Right cardiac atrium (tissue), 5 donors: ENCODE results near the gene ADAM11. TPM values are rescaled to one million over a fixed set of nuclear protein-coding genes. Genes with fewer than 3 reads are reported as not detected.

ENCODE experiments used
- ATAC-seq, 2 donors: fragments of 200-7000 bp; cut with Tn5 transposase; one replicate each; pipeline versions ENCODE4 v1.8.0 to v1.9.1; 2020; ENCODE audit warnings: moderate library complexity in 2 of 2, mild to moderate bottlenecking in 1 of 2
- DNase-seq, 3 donors: peaks; one replicate each; pipeline ENCODE4 v3.0.0-alpha.2; 2020
- H3K27ac ChIP-seq: one replicate; pipeline ENCODE4 v1.5.1; 2013; ENCODE audit warnings: mild to moderate bottlenecking, low read length, control low read depth, moderate library complexity
- H3K27me3 ChIP-seq: one replicate; pipeline ENCODE4 v1.6.1; 2013; ENCODE audit not compliant: control insufficient read depth, insufficient read depth
- H3K4me1 ChIP-seq: one replicate; pipeline ENCODE4 v1.6.1; 2013; ENCODE audit warnings: low read length; ENCODE audit not compliant: control insufficient read depth, insufficient read depth
- H3K4me3 ChIP-seq: one replicate; pipeline ENCODE4 v1.5.1; 2013; ENCODE audit warnings: low read length, control low read depth
- H3K9me3 ChIP-seq: one replicate; pipeline ENCODE4 v1.6.1; 2013; ENCODE audit warnings: low read length; ENCODE audit not compliant: control insufficient read depth
- WGBS: extraction: QIAGEN DNeasy Blood & Tissue Kit; methylation state at CpG from one replicate; pipeline ENCODE4 v1.1.7; 2013; 5-methylcytosine and 5-hydroxymethylcytosine counted together
- intact Hi-C, 4 donors: fragments of 100-400 bp; cut with DNase I; formaldehyde crosslinking; loops; one replicate each; pipeline versions ENCODE4 v1.11.0 to v1.14.0; 2022 to 2023
- polyA plus RNA-seq: library from polyadenylated mRNA; stranded (reverse); fragments of 200-250 nt; gene quantifications from one replicate; pipeline ENCODE4 v1.2.3, GENCODE V29; 2013
- total RNA-seq, 4 donors: library from RNA; stranded (reverse); fragmentation: NEBNext Ultra II Directional; extraction: Animal tissue kit (Norgen Biotek cat#: 25700); gene quantifications; one replicate each; pipeline ENCODE4 v1.2.1, GENCODE V29; 2021
- donor health status: healthy with polysubstance abuse.
- donor health status: DM: no; HTN: yes; CAD: no.
- donor health status: DM: no; HTN: no; CAD: no.
- donor health status: DM: no; HTN: yes; CAD: no; lungs with severe emphysema.
- donor health status: DM: yes; HTN: yes; CAD: no.

The ADAM11 gene
- total and polyA plus RNA-seq, 5 donors, result 9.5 to 43.3 (median 31.3) TPM

DNA sequence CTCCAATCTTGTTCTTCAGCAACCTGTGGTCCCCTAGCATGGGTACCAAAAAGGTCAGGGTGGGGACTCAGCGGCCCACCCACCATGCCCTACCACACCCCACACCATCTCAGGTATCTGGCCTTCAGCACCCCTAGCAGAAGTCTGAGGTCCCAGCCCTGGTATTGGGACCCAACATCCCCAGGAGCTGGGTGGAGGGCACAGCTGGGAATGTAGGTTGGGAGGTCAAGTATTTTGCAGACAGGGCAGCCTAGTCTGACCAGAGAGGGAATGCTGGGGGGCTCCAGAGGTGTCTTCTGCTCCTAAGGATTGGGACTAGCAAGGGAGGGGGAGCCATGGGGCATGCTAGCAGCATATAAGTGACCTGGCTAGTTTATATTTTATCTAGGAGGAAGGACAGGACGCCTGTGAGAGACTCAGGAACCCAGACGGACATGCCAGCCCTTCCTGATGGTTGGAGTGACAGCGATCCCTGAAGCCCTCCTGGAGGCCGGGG lies 822 bp upstream of the ADAM11 start:
- H3K27ac ChIP-seq, result peak overlapping the region; percentile 32
- H3K27me3 ChIP-seq, result no peaks in the 10 kb centered on the region
- H3K4me3 ChIP-seq, result no peak overlapping the region
- intact Hi-C loops, result no loop called here
- H3K4me1 ChIP-seq, result no peaks in the 10 kb centered on the region
- DNase-seq (no peak), ATAC-seq (peak; percentile 5 to 7)
- no peaks in the 10 kb centered on the region for H3K9me3 ChIP-seq
- 39% methylated on average over 5 of the region's 5 CpGs for WGBS

DNA sequence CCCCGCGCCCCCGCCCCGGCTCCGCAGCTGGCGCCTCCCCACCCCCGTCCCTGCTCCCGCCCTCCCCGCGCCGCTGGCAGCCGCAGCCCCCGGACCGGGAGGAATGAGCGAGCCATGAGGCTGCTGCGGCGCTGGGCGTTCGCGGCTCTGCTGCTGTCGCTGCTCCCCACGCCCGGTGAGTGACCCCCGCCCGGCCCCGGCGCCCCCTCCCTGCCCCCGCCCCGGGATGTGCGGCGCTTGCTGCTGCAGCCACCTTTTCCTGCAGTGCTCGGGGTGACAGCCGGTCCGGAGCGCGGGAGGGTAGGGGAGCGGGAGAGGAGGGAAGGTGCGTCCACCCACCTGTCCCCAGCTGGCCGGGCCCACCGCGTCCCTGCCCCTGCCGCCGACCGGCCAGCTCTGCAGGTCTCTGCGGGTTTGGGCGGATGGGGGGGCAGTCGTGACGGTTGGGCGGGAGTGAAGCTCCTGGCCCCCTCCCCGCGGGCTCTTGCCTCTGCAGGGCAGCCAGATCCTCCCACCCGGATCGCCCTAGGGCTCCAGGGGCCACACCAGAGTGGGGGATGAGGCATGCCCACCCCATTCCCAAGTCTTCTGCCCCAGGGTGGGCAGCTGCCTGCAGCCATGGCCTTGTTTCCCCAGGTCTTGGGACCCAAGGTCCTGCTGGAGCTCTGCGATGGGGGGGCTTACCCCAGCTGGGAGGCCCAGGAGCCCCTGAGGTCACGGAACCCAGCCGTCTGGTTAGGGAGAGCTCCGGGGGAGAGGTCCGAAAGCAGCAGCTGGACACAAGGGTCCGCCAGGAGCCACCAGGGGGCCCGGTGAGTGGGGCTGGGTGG lies 513 bp downstream of the ADAM11 start:
- peak in 1 of 2 donors; percentile 2 for ATAC-seq
- peak in 1 of 3 donors; percentile 63 for DNase-seq
- H3K4me3 ChIP-seq, result peak overlapping the region; percentile 69

DNA sequence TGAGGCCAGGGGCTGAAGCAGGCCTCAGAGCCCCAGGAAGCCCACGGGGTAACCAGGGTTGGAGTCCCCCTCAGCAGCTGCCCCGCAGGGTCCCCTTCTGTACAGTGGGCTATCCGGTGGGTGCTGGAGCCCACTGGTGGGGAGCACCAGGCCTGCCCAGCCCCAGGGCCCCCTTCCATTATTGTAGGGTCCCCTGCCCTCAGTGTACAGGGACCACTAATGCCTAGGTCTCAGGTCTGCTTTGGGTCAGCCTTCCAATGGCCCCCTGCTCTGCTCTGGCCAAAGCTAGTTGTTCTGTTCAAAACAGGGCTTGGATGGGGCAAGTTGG lies 1.1 kb downstream of the ADAM11 start:
- Histone ChIP-seq H3K9me3 (no peaks in the 10 kb centered on the region), H3K4me1 (no peaks in the 10 kb centered on the region), H3K4me3 (peak overlapping the region; percentile 69), H3K27me3 (no peaks in the 10 kb centered on the region), H3K27ac (no peak overlapping the region)
- WGBS, result 55% methylated on average over 3 of the region's 3 CpGs
- peak in 1 of 2 donors; percentile 3 for ATAC-seq
- peak in 1 of 3 donors; percentile 21 for DNase-seq
- intact Hi-C loops, result loop anchor here in 1 of 4 donors (10.0 kb wide), 1 partner anchor 275 kb away; no protein-coding TSS in a partner anchor

More for the DNA sequence above, 513 bp downstream of the ADAM11 start:
- intact Hi-C loops, result no loop called here
- no peak overlapping the region for H3K27ac ChIP-seq
- H3K9me3 ChIP-seq, result no peaks in the 10 kb centered on the region
- 5% methylated on average over 60 of the region's 60 CpGs for WGBS
- H3K4me1 ChIP-seq, result no peaks in the 10 kb centered on the region
- H3K27me3 ChIP-seq, result no peaks in the 10 kb centered on the region

DNA sequence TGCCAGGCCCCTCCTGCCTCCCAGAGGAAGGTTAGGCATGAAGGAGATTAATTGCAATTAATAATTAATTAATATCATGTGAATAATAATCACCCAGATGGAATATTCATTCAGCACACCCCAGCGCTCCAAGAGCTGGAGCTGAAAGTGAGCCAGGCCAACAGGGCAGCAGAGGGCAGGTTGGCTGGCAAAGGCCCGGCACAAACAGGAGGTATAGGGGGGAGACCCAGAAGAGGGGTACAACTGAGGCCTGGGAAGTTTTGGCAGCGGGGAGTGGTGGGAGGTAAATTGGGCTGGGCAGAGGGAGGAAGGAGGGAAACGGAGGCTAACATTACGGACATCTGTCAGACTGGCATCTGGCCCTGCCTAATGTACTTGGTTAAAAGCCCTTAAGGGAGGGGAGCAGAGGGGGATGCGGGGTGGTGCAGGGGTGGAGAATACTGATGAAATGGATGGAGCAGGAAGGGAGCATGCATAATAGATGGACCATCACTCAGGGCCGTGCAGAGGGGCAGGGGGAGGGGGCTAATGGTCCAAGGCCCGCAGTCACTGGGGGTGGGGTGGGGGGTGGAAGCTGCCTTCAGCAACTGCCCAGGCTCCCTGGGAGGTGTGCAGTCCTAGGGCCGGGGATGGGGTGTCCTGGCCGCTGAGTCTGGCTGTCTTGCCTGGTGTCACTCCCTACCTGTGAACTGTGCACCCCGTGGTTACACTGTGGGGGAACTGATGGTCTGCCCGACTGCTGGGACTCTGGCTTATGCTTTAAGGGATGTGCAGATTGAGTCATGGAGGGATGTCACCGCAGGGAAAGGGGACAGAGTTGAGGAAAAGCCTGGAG lies 1.9 kb downstream of the ADAM11 start:
- H3K27ac ChIP-seq, result no peak overlapping the region
- H3K4me1 ChIP-seq, result no peaks in the 10 kb centered on the region
- no peaks in the 10 kb centered on the region for H3K9me3 ChIP-seq
- H3K4me3 ChIP-seq, result no peak overlapping the region
- WGBS, result 64% methylated on average over 13 of the region's 13 CpGs
- intact Hi-C loops, result loop anchor here in 1 of 4 donors (10.0 kb wide), 1 partner anchor 274 kb away; no protein-coding TSS in a partner anchor
- ATAC-seq, result no peak
- peak in 1 of 3 donors; percentile 25 for DNase-seq
- no peaks in the 10 kb centered on the region for H3K27me3 ChIP-seq

DNA sequence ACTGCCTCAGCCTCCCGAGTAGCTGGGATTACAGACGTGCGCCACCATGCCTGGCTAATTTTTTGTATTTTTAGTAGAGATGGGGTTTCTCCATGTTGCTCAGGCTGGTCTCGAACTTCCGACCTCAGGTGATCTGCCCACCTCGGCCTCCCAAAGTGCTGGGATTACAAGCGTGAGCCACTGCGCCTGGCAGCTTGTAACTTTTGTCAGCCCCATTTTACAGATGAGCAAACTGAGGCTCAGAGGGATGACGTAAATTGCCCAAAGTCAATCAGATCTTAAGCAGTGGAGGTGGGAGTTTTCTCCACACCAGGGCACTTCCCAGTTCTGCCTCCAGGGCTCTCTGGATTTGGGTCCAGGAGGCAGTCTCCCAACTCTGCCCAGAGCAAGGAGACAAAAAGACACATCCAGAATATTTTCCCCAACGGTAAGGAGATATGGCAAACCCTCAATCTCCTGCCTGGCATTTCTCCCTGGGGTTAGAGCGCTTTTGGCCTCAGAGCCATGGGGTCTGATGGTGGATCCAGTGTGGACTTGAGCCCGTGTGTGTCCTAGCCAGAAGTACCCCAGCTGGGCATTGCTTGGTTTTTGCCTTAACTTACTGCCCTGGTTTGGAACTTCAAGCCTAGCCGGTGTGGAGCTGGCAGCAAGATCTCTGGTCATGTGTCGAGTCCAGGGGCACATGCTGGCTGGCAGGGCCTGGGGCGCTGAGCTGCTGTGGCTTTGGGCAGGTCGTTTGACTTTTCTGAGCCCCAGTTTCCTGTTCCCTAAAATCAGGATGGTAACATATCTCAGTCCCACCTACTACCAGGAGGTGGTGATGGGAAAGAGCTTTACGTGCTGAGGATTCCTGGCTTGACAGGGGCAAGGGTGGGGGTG lies 3.4 kb downstream of the ADAM11 start:
- Histone ChIP-seq H3K4me3 (no peak overlapping the region), H3K27ac (no peak overlapping the region), H3K4me1 (no peaks in the 10 kb centered on the region), H3K27me3 (no peaks in the 10 kb centered on the region), H3K9me3 (no peaks in the 10 kb centered on the region)
- no peak for ATAC-seq
- peak in 1 of 3 donors; percentile 10 for DNase-seq
- intact Hi-C loops, result loop anchor here in 1 of 4 donors (10.0 kb wide), 1 partner anchor 273 kb away; no protein-coding TSS in a partner anchor
- 71% methylated on average over 17 of the region's 17 CpGs for WGBS

DNA sequence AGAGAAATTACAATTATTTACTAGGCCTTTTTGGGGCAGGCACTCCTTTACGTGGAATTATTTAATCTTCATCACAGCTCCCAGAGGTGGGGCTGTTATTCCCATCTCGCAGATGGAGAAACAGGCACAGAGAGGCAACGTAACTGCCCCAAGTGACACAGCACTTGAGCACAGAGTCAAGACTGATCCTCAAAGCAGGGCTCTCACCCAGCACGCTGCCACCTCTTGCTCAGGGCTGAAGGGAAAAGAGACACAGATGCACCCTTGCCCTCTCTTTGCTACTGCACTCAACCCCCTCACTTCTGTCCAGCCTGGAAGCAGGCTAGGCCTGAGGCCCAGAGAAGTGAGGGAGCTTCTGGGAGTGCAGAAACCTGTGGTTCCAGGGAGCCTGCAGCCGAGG lies 4.4 kb downstream of the ADAM11 start:
- Histone ChIP-seq H3K4me1 (no peaks in the 10 kb centered on the region), H3K9me3 (no peaks in the 10 kb centered on the region), H3K4me3 (no peak overlapping the region), H3K27ac (no peak overlapping the region), H3K27me3 (no peaks in the 10 kb centered on the region)
- ATAC-seq (no peak), DNase-seq (peak in 1 of 3 donors; percentile 9)
- WGBS, result 81% methylated on average over 5 of the region's 5 CpGs
- intact Hi-C loops, result loop anchor here in 1 of 4 donors (10.0 kb wide), 1 partner anchor 272 kb away; no protein-coding TSS in a partner anchor

DNA sequence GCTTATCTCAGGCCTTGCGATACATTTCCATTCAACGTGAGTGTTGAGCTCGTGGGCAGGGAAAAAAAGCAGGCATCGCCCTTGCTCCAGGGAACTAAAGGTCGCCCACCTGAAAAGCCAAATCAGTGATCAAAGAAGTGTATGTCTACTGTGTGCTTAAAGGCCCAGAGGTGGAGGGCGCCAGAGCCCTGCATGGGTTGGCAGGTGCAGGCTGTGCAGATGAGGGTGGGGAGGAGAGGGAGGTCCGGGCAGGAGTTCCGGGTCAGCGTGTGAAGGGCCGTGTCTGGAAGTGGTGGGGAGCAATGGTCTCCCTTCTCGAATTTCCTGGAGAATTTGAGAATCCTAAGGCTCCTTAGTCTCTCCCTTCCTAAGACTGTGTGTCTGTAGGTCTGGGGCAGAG lies 7.2 kb downstream of the ADAM11 start:
- 62% methylated on average over 11 of the region's 11 CpGs for WGBS
- no peaks in the 10 kb centered on the region for H3K9me3 ChIP-seq
- H3K4me3 ChIP-seq, result no peak overlapping the region
- intact Hi-C loops, result loop anchor here in 1 of 4 donors (10.0 kb wide), 1 partner anchor 269 kb away; no protein-coding TSS in a partner anchor
- H3K27ac ChIP-seq, result no peak overlapping the region
- no peak for ATAC-seq
- no peaks in the 10 kb centered on the region for H3K4me1 ChIP-seq
- no peaks in the 10 kb centered on the region for H3K27me3 ChIP-seq
- peak in 2 of 3 donors; percentile 25 to 30 for DNase-seq

DNA sequence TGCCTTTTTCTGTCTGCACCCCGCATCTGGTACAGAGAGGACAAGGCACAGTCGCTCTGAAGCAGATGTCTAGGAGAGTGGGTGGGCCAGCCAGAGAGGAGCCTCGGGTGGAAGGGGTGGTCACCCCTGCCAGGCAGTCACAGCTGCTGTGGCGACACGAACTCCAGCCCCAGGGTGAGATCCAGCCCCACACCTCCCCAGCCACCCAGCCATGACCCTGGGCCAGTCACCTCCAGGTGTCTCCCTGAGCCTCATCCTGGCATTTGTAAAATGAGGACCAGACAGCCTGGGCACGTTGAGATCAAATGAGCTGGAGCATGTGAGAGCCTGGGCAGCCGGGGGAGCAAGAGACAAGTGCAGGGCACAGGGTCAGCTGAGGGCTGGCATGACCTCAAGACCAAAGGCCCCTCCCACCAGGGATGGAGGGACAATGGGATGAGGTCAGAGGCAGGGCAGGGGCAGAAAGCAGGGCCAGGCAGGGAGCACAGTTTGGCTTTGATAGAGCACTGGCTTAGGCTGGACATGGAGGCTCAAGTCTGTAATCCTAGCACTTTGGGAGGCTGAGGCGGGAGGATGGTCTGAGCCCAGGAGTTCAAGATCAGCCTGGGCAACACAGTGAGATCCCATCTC lies 7.7 kb downstream of the ADAM11 start:
- Histone ChIP-seq H3K4me3 (no peak overlapping the region), H3K4me1 (no peaks in the 10 kb centered on the region), H3K27ac (no peak overlapping the region), H3K9me3 (no peaks in the 10 kb centered on the region), H3K27me3 (no peaks in the 10 kb centered on the region)
- WGBS, result 40% methylated on average over 8 of the region's 8 CpGs
- peak in 2 of 3 donors; percentile 32 to 41 for DNase-seq
- intact Hi-C loops, result loop anchor here in 1 of 4 donors (10.0 kb wide), 1 partner anchor 268 kb away; no protein-coding TSS in a partner anchor
- no peak for ATAC-seq

DNA sequence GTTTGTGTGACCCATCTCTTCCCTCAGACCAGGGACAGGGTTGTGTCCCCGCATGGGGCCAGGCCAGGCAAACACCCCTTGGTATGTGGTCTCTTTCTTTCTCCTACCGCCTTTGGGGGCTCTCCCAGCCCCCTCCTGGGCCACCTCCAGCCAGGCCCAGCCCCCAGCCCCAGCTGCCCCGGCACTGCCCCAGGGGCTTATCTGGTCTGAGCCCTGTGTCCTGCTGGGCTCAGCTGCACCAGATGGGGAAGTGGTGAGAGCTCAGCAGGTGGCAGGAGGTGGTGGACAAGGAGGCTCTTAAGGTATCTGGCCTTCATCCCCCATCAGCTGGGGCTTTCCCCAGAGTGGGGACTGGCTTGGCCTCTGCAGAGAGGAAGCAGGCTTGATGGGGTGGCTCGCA lies 8.7 kb downstream of the ADAM11 start:
- H3K4me1 ChIP-seq, result no peaks in the 10 kb centered on the region
- H3K4me3 ChIP-seq, result no peak overlapping the region
- no peaks in the 10 kb centered on the region for H3K9me3 ChIP-seq
- ATAC-seq (no peak), DNase-seq (peak in 2 of 3 donors; percentile 11 to 53)
- intact Hi-C loops, result loop anchor here in 1 of 4 donors (10.0 kb wide), 1 partner anchor 267 kb away; no protein-coding TSS in a partner anchor
- 56% methylated on average over 4 of the region's 4 CpGs for WGBS
- H3K27ac ChIP-seq, result no peak overlapping the region
- H3K27me3 ChIP-seq, result no peaks in the 10 kb centered on the region
